ENCODE measurements around the gene IWS1. TPM values are rescaled to one million over a fixed set of nuclear protein-coding genes. Genes with fewer than 3 reads are reported as not detected.

The IWS1 gene
- total and polyA plus RNA-seq, 9 of the 15 experiments (the other 6 are each of a cell fraction or from before 2014, with no cell fraction given), result 20.8 to 67.2 (median 46.6) TPM

GRCh38 chr2:127462461-127462860, 63.8 kb downstream of the IWS1 start:
- DNase-seq (ENCODE audit: extremely low read depth in 1 of 4, low spot score in 3 of 4), result no peak
- intact Hi-C loops (cut with micrococcal nuclease) (no loop called here), in situ Hi-C loops (cut with MboI) (no loop called here)
- BruUV-seq (replicated peaks), result no TSS peak
- H3K9ac ChIP-seq (ENCODE audit: insufficient read depth in 1 of 2, low read depth in 2 of 2, low read length in 2 of 2), result no peak overlapping the region
- H3K27ac ChIP-seq (ENCODE audit: extremely low read depth, low read depth, low read length), result no peak overlapping the region
- no peak overlapping the region for H2AFZ ChIP-seq (ENCODE audit: low read depth, low read length)
- H3K9me1 ChIP-seq (ENCODE audit: control insufficient read depth, insufficient read depth, low read length), result peaks cover 3% of the 10 kb centered on the region
- no peaks in the 10 kb centered on the region for H3K36me3 ChIP-seq (ENCODE audit: control insufficient read depth, insufficient read depth, low read length)
- no peak for FAIRE-seq
- H3K4me1 ChIP-seq (replicated peaks in 1 of 2; ENCODE audit: control insufficient read depth in 2 of 2, insufficient read depth in 2 of 2, low read length in 2 of 2), result peaks cover 5% of the 10 kb centered on the region in 2 experiments; a peak in 3 of 5 replicates
- H4K20me1 ChIP-seq (replicated peaks; ENCODE audit: control insufficient read depth, insufficient read depth, low read length), result no peaks in the 10 kb centered on the region; the same call in 1 of the 2 replicates
- no peak overlapping the region for H3K4me3 ChIP-seq
- 8% methylated on average over 3 of the region's 3 CpGs for WGBS (ENCODE audit: insufficient coverage, low coverage, missing lambda C conversion rate)
- H3K27me3 ChIP-seq (ENCODE audit: control insufficient read depth in 2 of 2, insufficient read depth in 2 of 2, low read length in 2 of 2), result no peaks in the 10 kb centered on the region; a peak in 1 of 5 replicates
- no peaks in the 10 kb centered on the region for H3K79me2 ChIP-seq (ENCODE audit: control insufficient read depth, insufficient read depth, low read length)
- ChIA-PET CTCF (ENCODE audit: low intra/inter-chr PET ratio) (no interaction called here), POLR2A (interaction anchor here (1.4 kb wide), 1 partner anchor 9 kb away, joined by 3 read pairs; no protein-coding TSS in a partner anchor)
- H3K9me3 ChIP-seq (replicated peaks; ENCODE audit: control insufficient read depth, insufficient read depth, low read depth, low read length), result no peaks in the 10 kb centered on the region
- no peak overlapping the region for H3K4me2 ChIP-seq (ENCODE audit: insufficient read depth, low read length)
- no peak for ATAC-seq
- TF ChIP-seq CBX8 (IDR thresholded peaks at IDR 0.05; ENCODE audit: borderline replicate concordance, extremely low read depth, low read depth, low read length, poor library complexity, severe bottlenecking), result no peak
- TF ChIP-seq ZSCAN29 (IDR thresholded peaks at IDR 0.05), result no peak
- no peak for TF ChIP-seq ZNF785 (CRISPR knock-in tag; IDR thresholded peaks at IDR 0.05)
- no peak for TF ChIP-seq MCM3 (IDR thresholded peaks at IDR 0.05)
- no peak for TF ChIP-seq GATA2 (CRISPR knock-in tag; IDR thresholded peaks at IDR 0.05)
- TF ChIP-seq CEBPZ (IDR thresholded peaks at IDR 0.05; ENCODE audit: borderline replicate concordance, low read depth, low read length), result no peak
- no peak for TF ChIP-seq SIRT6 (IDR thresholded peaks at IDR 0.05; ENCODE audit: low read depth, low read length)
- no peak for TF ChIP-seq PHF8 (IDR thresholded peaks at IDR 0.05; ENCODE audit: borderline replicate concordance, low read length)
- TF ChIP-seq REST (IDR thresholded peaks at IDR 0.05; ENCODE audit: borderline replicate concordance), result no peak
- TF ChIP-seq REST (CRISPR knock-in tag; IDR thresholded peaks at IDR 0.05; ENCODE audit: low read depth), result no peak
- no peak for TF ChIP-seq IRF9 (tag; IDR thresholded peaks at IDR 0.05)
